HL-60 (cell line): ENCODE measurements around the gene DBNL.

Source experiments
- DNase-seq, 2 experiments: peaks; one replicate each; pipeline ENCODE4 v3.0.0-alpha.2; 2010 to 2020; ENCODE audit warnings: low read depth in 1 of 2, low spot score in 1 of 2
- H3K27ac ChIP-seq: fragments of 250-450 bp; sonication (Bioruptor Pico); replicated peaks from 2 replicates; pipeline ENCODE4 v1.5.1; 2020; ENCODE audit warnings: mild to moderate bottlenecking, moderate library complexity
- H3K27me3 ChIP-seq: fragments of 250-450 bp; sonication (Bioruptor Pico); 2 replicates; pipeline ENCODE4 v1.5.1; 2021; ENCODE audit warnings: mild to moderate bottlenecking, moderate library complexity; ENCODE audit not compliant: insufficient read depth, poor library complexity, severe bottlenecking
- H3K4me3 ChIP-seq: replicated peaks from 2 replicates; pipeline ENCODE4 v1.5.1; 2011; ENCODE audit warnings: mild to moderate bottlenecking, control low read depth, low read length; ENCODE audit not compliant: insufficient read depth
- CTCF ChIP-seq: IDR thresholded peaks from one replicate; pipeline ENCODE4 v1.5.1; 2011; ENCODE audit warnings: low read length, control low read depth, inconsistent platforms; ENCODE audit not compliant: insufficient read depth
- GABPA ChIP-seq: IDR thresholded peaks from 2 replicates; pipeline ENCODE4 v1.6.1; 2012; ENCODE audit warnings: low read depth
- POLR2AphosphoS5 ChIP-seq: IDR thresholded peaks from 2 replicates; pipeline ENCODE4 v1.6.1; 2012; ENCODE audit warnings: low read depth
- REST ChIP-seq: IDR thresholded peaks from 2 replicates; pipeline ENCODE4 v1.6.1; 2012; ENCODE audit warnings: low read depth; ENCODE audit not compliant: insufficient replicate concordance
- SPI1 ChIP-seq: IDR thresholded peaks from 2 replicates; pipeline ENCODE4 v1.6.1; 2012; ENCODE audit warnings: low read depth, mild to moderate bottlenecking, borderline replicate concordance

The DBNL gene

GRCh38 chr7:44095781-44096180 lies 51.3 kb downstream of the DBNL start:
- Histone ChIP-seq H3K27me3 (no peaks in the 10 kb centered on the region), H3K27ac (no peak overlapping the region), H3K4me3 (no peak overlapping the region)
- DNase-seq: no peak
- TF ChIP-seq CTCF: no peak
- TF ChIP-seq POLR2AphosphoS5: no peak
- no peak for TF ChIP-seq REST
- no peak for TF ChIP-seq SPI1
- TF ChIP-seq GABPA: no peak

- DNase-seq: no peak
- Histone ChIP-seq H3K27ac (peak overlapping the region; percentile 78), H3K27me3 (no peaks in the 10 kb centered on the region), H3K4me3 (no peak overlapping the region)
- TF ChIP-seq REST: no peak
Observed at GRCh38 chr7:44096326-44096881, 51.9 kb downstream of the DBNL start.

GRCh38 chr7:44097064-44097932 lies 52.8 kb downstream of the DBNL start:
- no peak for TF ChIP-seq REST
- peak; percentile 98 for TF ChIP-seq POLR2AphosphoS5
- TF ChIP-seq SPI1: peak; percentile 93
- no peak for TF ChIP-seq GABPA
- no peak for TF ChIP-seq CTCF
- Histone ChIP-seq H3K27ac (peak overlapping the region; percentile 78), H3K27me3 (no peaks in the 10 kb centered on the region), H3K4me3 (no peak overlapping the region)
- DNase-seq: peak; percentile 92 to 95
